Subcutaneous preadipocyte (primary cell): ENCODE measurements around the gene TAF6L. TPM values are rescaled to one million over a fixed set of nuclear protein-coding genes. Genes with fewer than 3 reads are reported as not detected.

Source experiments
- small RNA-seq: library from RNA; depleted of rRNA; stranded (forward); fragments of <200 nt; gene quantifications from one replicate; pipeline ENCODE3, GENCODE V24; 2012
- total RNA-seq: library from RNA; depleted of rRNA; stranded (reverse); fragments of >200 nt; gene quantifications from 2 replicates; pipeline ENCODE4 v1.2.3, GENCODE V29; 2012

TAF6L gene
- total RNA-seq = 14.7 and 19.5 TPM in 2 replicates

GRCh38 chr11:62771144-62772021, at the start of gene TAF6L:
Gene TAF6L, plus strand, starts transcription at chr11:62771396. Its CDS starts 4,388 bp downstream, at chr11:62775784.

GRCh38 chr11:62727165-62727871, 43.9 kb upstream of the TAF6L start, which contains the start of gene HNRNPUL2:
Gene HNRNPUL2, minus strand, starts transcription at chr11:62727457. Its CDS starts 301 bp downstream, at chr11:62727156.

GRCh38 chr11:62728171-62728988, 42.8 kb upstream of the TAF6L start, which contains the start of gene TTC9C:
Gene TTC9C, plus strand, starts transcription at chr11:62728486. Its CDS starts 363 bp downstream, at chr11:62728849.

GRCh38 chr11:62753736-62754603, 17.2 kb upstream of the TAF6L start, which contains the start of gene ZBTB3:
Gene ZBTB3, minus strand, starts transcription at chr11:62754160. Its CDS starts 496 bp downstream, at chr11:62753664.

GRCh38 chr11:62787005-62787759, 16.0 kb downstream of the TAF6L start, which contains the start of gene TMEM179B:
Gene TMEM179B, plus strand, starts transcription at chr11:62787402. Its CDS starts 30 bp downstream, at chr11:62787432.

GRCh38 chr11:62791501-62792201, 20.5 kb downstream of the TAF6L start, which contains the start of gene TMEM223:
Gene TMEM223, minus strand, starts transcription at chr11:62792006. Its CDS starts 12 bp downstream, at chr11:62791994.

GRCh38 chr11:62805076-62805892, 34.1 kb downstream of the TAF6L start, which contains the start of gene NXF1:
Gene NXF1, minus strand, starts transcription at chr11:62805440. Its CDS starts 84 bp downstream, at chr11:62805356.

GRCh38 chr11:62831520-62832335, 60.5 kb downstream of the TAF6L start, which contains the start of gene STX5:
Gene STX5, minus strand, starts transcription at chr11:62832051. Its CDS starts 808 bp downstream, at chr11:62831243.

GRCh38 chr11:62832336-62833234, 61.4 kb downstream of the TAF6L start, which contains the start of gene TEX54:
Gene TEX54, minus strand, starts transcription at chr11:62832841.

Small RNAs within 50 kb of the gene (small RNA-seq; reads per million reads assigned to genes)
- gene MIR6514 = 0.19 reads per million
- not detected for gene RNU6-118P

Other genes with a start within 250 kb of the TAF6L start
- 800 and 1,162 TPM in 2 replicates for gene AHNAK, start 224.6 kb upstream of the TAF6L start, total RNA-seq
- 828 and 1,333 TPM in 2 replicates for gene EEF1G, start 197.5 kb upstream of the TAF6L start, total RNA-seq
- gene TUT1, start 179.9 kb upstream of the TAF6L start, total RNA-seq = 4.8 and 7.6 TPM in 2 replicates
- 95.2 and 143 TPM in 2 replicates for gene MTA2, start 169.5 kb upstream of the TAF6L start, total RNA-seq
- gene EML3, start 158.6 kb upstream of the TAF6L start, total RNA-seq = 22.0 and 25.6 TPM in 2 replicates
- gene ROM1, start 158.1 kb upstream of the TAF6L start, total RNA-seq = 3.1 and 4.4 TPM in 2 replicates
- 28.0 and 42.3 TPM in 2 replicates for gene B3GAT3, start 149.4 kb upstream of the TAF6L start, total RNA-seq
- 178 and 191 TPM in 2 replicates for gene GANAB, start 124.8 kb upstream of the TAF6L start, total RNA-seq
- gene INTS5, start 118.1 kb upstream of the TAF6L start, total RNA-seq = 30.5 and 34.8 TPM in 2 replicates
- 24.8 and 29.4 TPM in 2 replicates for gene C11orf98, start 106.2 kb upstream of the TAF6L start, total RNA-seq
- 8.5 and 17.6 TPM in 2 replicates for gene CSKMT, start 106.1 kb upstream of the TAF6L start, total RNA-seq
- 7.8 and 9.2 TPM in 2 replicates for gene UQCC3, start 99.7 kb upstream of the TAF6L start, total RNA-seq
- 8.0 and 8.5 TPM in 2 replicates for gene LBHD1, start 99.1 kb upstream of the TAF6L start, total RNA-seq
- 70.6 and 99.2 TPM in 2 replicates for gene UBXN1, start 92.3 kb upstream of the TAF6L start, total RNA-seq
- 16.4 and 38.2 TPM in 2 replicates for gene LRRN4CL, start 81.9 kb upstream of the TAF6L start, total RNA-seq
- gene BSCL2, start 64.0 kb upstream of the TAF6L start, total RNA-seq = 36.0 and 43.4 TPM in 2 replicates
- gene GNG3, start 63.7 kb upstream of the TAF6L start, total RNA-seq = not detected in 2 replicates
- gene HNRNPUL2, start 43.9 kb upstream of the TAF6L start, total RNA-seq = 9.9 and 12.5 TPM in 2 replicates
- gene TTC9C, start 42.9 kb upstream of the TAF6L start, total RNA-seq = 32.3 and 36.0 TPM in 2 replicates
- 12.3 and 13.6 TPM in 2 replicates for gene ZBTB3, start 17.2 kb upstream of the TAF6L start, total RNA-seq
- 44.4 and 55.5 TPM in 2 replicates for gene POLR2G, start 9.8 kb upstream of the TAF6L start, total RNA-seq
- 25.0 and 38.9 TPM in 2 replicates for gene TMEM179B, start 16.0 kb downstream of the TAF6L start, total RNA-seq
- gene TMEM223, start 20.6 kb downstream of the TAF6L start, total RNA-seq = 15.8 and 18.4 TPM in 2 replicates
- 24.2 and 26.1 TPM in 2 replicates for gene NXF1, start 34.0 kb downstream of the TAF6L start, total RNA-seq
- 31.5 and 36.0 TPM in 2 replicates for gene STX5, start 60.7 kb downstream of the TAF6L start, total RNA-seq
- not detected in 2 replicates for gene TEX54, start 61.4 kb downstream of the TAF6L start, total RNA-seq
- gene WDR74, start 68.2 kb downstream of the TAF6L start, total RNA-seq = 63.9 and 71.0 TPM in 2 replicates
- 130 and 160 TPM in 2 replicates for gene SLC3A2, start 109.5 kb downstream of the TAF6L start, total RNA-seq
- not detected in 2 replicates for gene CHRM1, start 150.0 kb downstream of the TAF6L start, total RNA-seq
- not detected in 2 replicates for gene SLC22A6, start 213.6 kb downstream of the TAF6L start, total RNA-seq
- gene SLC22A8, start 244.4 kb downstream of the TAF6L start, total RNA-seq = not detected in 2 replicates